Progenitor cell of endocrine pancreas (in vitro differentiated cells): Measurements from ENCODE around the gene ACOX2. TPM values are rescaled to one million over a fixed set of nuclear protein-coding genes. Genes with fewer than 3 reads are reported as not detected.

Experiments used
- DNase-seq: peaks from one replicate; pipeline ENCODE4 v3.0.0; 2021; ENCODE audit warnings: low spot score; ENCODE audit not compliant: unreplicated experiment
- H3K27ac Mint-ChIP-seq: 2 replicates; pipeline ENCODE4 v1.8.0; 2021; ENCODE audit warnings: mild to moderate bottlenecking, moderate library complexity, mixed read lengths
- H3K27me3 Mint-ChIP-seq: 2 replicates; pipeline ENCODE4 v1.8.0; 2021; ENCODE audit warnings: mixed read lengths
- H3K36me3 Mint-ChIP-seq: 2 replicates; pipeline ENCODE4 v1.8.0; 2022; ENCODE audit warnings: mixed read lengths; ENCODE audit not compliant: insufficient read depth
- H3K4me1 Mint-ChIP-seq: 2 replicates; pipeline ENCODE4 v1.8.0; 2021; ENCODE audit warnings: low read depth, mixed read lengths
- H3K4me3 Mint-ChIP-seq: 2 replicates; pipeline ENCODE4 v1.8.0; 2021; ENCODE audit warnings: low read depth, mild to moderate bottlenecking, moderate library complexity, mixed read lengths
- H3K9me3 Mint-ChIP-seq: 2 replicates; pipeline ENCODE4 v1.8.0; 2021; ENCODE audit warnings: low read depth, mixed read lengths
- CTCF ChIP-seq: fragments of 200-600 bp; sonication (generic); IDR thresholded peaks from one replicate; pipeline ENCODE4 v1.5.0; 2021; ENCODE audit warnings: antibody characterized with exemption, mild to moderate bottlenecking; ENCODE audit not compliant: unreplicated experiment
- total RNA-seq: library from RNA; stranded (reverse); gene quantifications from 2 replicates; pipeline ENCODE4 v1.2.1, GENCODE V29; 2021

The ACOX2 gene
- total RNA-seq, 1 donor from 2014 or later, result 11.7 TPM

DNA sequence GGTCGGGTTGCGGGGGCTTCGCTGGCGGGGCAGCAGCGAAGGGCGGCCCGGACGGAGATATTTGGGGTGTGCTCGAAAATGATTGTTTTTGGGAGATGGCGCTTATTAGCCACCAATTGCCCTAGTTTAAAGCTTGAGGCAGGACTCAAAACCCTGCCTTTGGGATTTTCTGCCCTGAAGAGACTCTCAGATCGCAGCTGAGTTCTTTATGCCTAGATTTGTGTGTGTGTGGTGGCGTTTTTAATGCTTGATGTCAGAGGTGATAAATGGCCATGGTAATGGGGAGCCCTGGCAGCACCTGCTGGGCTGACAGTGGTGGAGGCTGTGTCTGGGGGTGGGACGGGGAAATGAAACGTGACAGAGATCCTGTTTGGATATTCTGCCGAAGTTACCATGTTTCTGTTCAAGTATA, 44.5 kb downstream of the ACOX2 start:
- H3K9me3 Mint-ChIP-seq, result no peaks in the 10 kb centered on the region
- H3K4me1 Mint-ChIP-seq, result peaks cover 33% of the 10 kb centered on the region
- no peak for TF ChIP-seq CTCF
- peak overlapping the region; percentile 87 for H3K4me3 Mint-ChIP-seq
- H3K27me3 Mint-ChIP-seq, result peaks cover 13% of the 10 kb centered on the region
- peak overlapping the region; percentile 85 for H3K27ac Mint-ChIP-seq
- no peaks in the 10 kb centered on the region for H3K36me3 Mint-ChIP-seq
- DNase-seq, result no peak

GRCh38 chr3:58491506-58492402, 45.2 kb downstream of the ACOX2 start, which contains the start of gene KCTD6:
KCTD6 (plus strand) TSS chr3:58492096; CDS start chr3:58498756, 6,660 bp downstream.
- peaks cover 41% of the 10 kb centered on the region for H3K4me1 Mint-ChIP-seq
- peak; percentile 81 for TF ChIP-seq CTCF
- H3K27me3 Mint-ChIP-seq, result peaks cover 17% of the 10 kb centered on the region
- no peaks in the 10 kb centered on the region for H3K36me3 Mint-ChIP-seq
- H3K9me3 Mint-ChIP-seq, result no peaks in the 10 kb centered on the region
- peak within 1 kb of the TSS; percentile 87 for H3K4me3 Mint-ChIP-seq
- peak within 1 kb of the TSS; percentile 85 for H3K27ac Mint-ChIP-seq
- DNase-seq, result peak; percentile 97

GRCh38 chr3:58490860-58491501, 46.0 kb downstream of the ACOX2 start:
- peak overlapping the region; percentile 72 for H3K4me3 Mint-ChIP-seq
- no peak for DNase-seq
- H3K27me3 Mint-ChIP-seq, result peaks cover 21% of the 10 kb centered on the region
- no peaks in the 10 kb centered on the region for H3K36me3 Mint-ChIP-seq
- TF ChIP-seq CTCF, result no peak
- no peaks in the 10 kb centered on the region for H3K9me3 Mint-ChIP-seq
- no peak overlapping the region for H3K27ac Mint-ChIP-seq
- H3K4me1 Mint-ChIP-seq, result peaks cover 41% of the 10 kb centered on the region

GRCh38 chr3:58488967-58489366, 48.0 kb downstream of the ACOX2 start:
- H3K4me1 Mint-ChIP-seq, result peaks cover 32% of the 10 kb centered on the region
- H3K27me3 Mint-ChIP-seq, result peaks cover 21% of the 10 kb centered on the region
- no peak overlapping the region for H3K4me3 Mint-ChIP-seq
- no peak for DNase-seq
- H3K36me3 Mint-ChIP-seq, result no peaks in the 10 kb centered on the region
- no peak for TF ChIP-seq CTCF
- H3K27ac Mint-ChIP-seq, result no peak overlapping the region
- no peaks in the 10 kb centered on the region for H3K9me3 Mint-ChIP-seq

GRCh38 chr3:58487140-58487886, 49.7 kb downstream of the ACOX2 start:
- H3K27me3 Mint-ChIP-seq, result peaks cover 21% of the 10 kb centered on the region
- H3K4me3 Mint-ChIP-seq, result no peak overlapping the region
- peak overlapping the region; percentile 69 for H3K27ac Mint-ChIP-seq
- no peak for DNase-seq
- no peak for TF ChIP-seq CTCF
- H3K4me1 Mint-ChIP-seq, result peaks cover 21% of the 10 kb centered on the region
- no peaks in the 10 kb centered on the region for H3K36me3 Mint-ChIP-seq
- no peaks in the 10 kb centered on the region for H3K9me3 Mint-ChIP-seq
